ENCODE data around the gene CNGA4.
"Not testable (repeated sequence)": the region's sequence is repeated elsewhere in the genome, so short reads cannot be mapped to it uniquely, and the experiment has no call there.

Gene CNGA4

DNA sequence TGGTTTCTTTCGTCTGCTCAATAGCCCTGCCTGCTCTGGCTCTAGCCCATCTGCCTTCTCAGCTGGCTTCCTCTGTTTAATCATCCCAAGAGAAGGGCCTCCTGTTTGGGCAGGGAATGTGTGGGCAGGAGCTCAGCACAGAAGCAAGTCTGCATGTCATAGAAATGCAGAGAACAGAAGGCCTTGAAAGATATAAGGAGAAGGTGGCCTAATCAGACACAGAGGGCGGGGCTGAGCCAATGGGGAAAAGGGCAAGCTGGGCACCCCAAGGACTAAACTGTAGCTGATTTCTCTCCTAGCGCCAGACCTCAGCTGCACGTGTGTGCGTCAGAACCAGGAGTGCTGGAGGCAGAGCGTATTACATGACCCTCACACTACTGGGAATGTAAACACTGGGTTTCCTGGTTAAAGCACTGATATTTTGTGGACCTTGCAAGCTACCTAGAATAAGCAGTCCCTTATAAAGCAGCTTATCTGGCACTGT is 13.1 kb downstream of the CNGA4 start:
- H3K4me3 ChIP-seq (ENCODE audit: low read depth, low read length), result no peak overlapping the region
- no peak for DNase-seq (ENCODE audit: low read depth)

DNA sequence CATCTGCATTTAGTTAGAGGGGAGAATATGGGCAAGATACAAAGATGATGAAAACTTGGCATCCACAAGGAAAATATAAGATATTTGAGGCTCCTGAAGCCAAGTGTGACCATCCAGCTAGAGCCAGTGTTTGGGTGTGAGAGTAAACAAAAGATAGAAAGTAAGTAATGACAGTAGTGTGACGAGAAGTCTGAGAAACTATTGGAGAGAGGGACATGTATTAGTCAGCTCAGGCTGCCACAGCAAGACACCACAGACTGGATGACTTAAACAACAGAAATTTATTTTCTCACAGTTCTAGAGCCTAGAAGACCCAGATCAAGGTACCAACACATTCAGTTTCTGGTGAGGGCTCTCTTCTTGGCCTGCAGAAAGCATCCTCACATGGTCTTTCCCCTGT is 14.3 kb downstream of the CNGA4 start:
- DNase-seq (ENCODE audit: low read depth), result no peak
- H3K4me3 ChIP-seq (ENCODE audit: low read depth, low read length), result no peak overlapping the region

DNA sequence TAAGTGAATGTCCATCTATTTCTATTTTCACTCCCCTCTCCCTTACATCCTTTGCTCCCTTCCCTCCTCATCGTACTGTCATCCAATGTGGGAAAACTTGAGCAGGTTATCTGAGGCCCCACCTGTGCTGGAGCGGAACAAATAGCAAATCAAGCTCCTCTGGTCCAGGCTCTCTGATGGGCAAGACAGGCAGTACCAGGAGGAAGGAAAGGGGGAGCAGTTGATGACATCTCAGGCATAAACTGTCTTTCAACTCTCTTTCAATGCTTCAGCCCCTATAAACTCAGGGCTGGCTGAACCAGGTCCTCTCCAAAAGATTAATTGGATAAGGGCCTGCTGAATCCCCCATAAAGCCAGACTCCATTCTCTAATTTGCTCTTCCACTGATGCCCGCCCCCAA is 19.3 kb downstream of the CNGA4 start:
- no peak overlapping the region for H3K4me3 ChIP-seq (ENCODE audit: low read depth, low read length)
- no peak for DNase-seq (ENCODE audit: low read depth)

DNA sequence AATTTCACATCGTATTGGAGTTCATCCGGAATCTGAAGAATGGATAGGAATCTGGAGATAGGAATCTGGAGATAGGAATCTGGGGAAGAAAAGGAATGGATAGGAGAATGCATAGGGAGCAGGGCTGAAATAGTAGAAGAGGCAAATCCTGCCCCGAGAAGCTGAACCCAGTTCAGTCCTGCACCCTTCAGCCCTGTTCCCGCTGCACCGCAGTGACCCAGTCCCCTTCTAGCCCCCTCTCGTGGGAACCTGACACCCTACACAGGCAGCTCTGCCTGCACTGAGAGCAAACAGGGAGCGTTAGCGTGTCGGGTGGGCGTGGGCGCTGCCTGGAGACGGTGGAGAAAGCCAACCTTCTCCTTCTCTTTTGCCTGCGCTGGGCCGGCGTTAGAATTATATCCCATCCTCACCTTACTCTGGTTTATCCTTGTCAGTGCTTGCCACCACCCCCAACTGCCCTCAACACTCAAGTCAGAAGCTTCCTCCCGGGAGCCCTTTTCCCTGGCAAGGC is 19.7 kb downstream of the CNGA4 start:
- no peak for DNase-seq (ENCODE audit: low read depth)
- H3K4me3 ChIP-seq (ENCODE audit: low read depth, low read length), result peak overlapping the region; percentile 7

DNA sequence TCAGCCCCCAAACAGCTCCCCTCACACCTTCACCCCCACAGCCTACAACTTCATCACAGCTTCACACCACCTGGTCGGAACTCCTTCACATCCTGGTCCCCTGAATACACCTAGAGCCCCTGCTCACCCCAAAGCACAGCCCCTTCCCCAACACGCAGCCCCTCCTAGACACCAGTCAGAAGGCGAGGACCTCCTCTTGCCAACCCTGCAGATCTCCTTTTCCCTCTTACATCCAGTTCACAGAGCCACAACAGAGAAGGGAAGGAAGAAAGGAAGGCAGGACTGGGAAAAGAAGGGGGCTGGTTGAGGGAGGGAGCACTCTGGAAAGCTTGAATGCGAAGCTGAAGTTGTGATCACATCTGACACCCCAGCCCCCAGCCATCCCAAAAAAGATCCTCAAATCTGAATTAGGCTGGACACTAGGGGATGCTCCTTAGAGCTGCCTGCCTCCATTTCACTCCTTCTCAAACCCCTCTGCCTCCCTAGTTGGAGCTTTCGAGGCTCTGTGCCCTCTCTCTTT is 21.4 kb downstream of the CNGA4 start:
- no peak for DNase-seq (ENCODE audit: low read depth)

DNA sequence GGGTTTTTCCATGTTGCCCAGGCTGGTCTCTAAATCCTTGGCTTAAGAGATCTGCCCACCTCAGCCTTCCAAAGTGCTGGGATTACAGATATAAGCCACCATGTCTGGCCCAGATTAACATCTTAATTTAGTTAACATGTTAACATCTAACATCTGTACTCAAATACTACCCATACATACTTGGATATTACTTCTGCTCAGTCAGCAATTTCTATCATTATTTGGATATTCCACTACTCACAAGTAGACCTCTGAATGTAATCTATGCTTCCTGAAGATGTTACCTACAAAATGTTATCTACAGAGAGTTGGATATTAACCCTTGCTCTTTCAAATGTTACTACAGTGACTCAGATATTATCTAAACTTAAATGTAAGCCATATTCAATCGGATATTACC is 24.8 kb downstream of the CNGA4 start:
- no peak overlapping the region for H3K4me3 ChIP-seq (ENCODE audit: low read depth, low read length)

More for the DNA sequence above, 21.4 kb downstream of the CNGA4 start:
- H3K4me3 ChIP-seq (ENCODE audit: low read depth, low read length), result no peak overlapping the region

DNA sequence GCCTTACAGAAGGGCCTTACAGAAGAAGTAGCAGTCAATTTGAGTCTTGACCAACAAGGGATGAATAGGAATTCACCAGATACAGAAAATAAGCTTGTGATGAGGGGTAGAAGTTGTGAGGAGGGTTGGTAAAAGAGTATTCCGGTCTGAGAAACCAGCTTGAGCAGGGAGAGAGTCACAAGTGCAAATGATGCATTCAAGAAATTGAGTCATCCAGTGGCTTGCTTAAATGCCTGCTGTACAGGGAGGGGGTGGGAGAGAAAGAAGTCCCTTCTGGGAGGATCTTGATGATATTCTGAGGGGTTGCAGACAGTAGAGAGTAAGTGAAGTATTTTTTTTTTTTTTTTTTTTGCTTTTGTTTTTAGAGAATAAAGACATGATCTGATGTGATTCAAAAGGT is 29.9 kb downstream of the CNGA4 start:
- H3K4me3 ChIP-seq (ENCODE audit: low read depth, low read length), result no peak overlapping the region

More for the DNA sequence above, 24.8 kb downstream of the CNGA4 start:
- DNase-seq (ENCODE audit: low read depth), result no peak

DNA sequence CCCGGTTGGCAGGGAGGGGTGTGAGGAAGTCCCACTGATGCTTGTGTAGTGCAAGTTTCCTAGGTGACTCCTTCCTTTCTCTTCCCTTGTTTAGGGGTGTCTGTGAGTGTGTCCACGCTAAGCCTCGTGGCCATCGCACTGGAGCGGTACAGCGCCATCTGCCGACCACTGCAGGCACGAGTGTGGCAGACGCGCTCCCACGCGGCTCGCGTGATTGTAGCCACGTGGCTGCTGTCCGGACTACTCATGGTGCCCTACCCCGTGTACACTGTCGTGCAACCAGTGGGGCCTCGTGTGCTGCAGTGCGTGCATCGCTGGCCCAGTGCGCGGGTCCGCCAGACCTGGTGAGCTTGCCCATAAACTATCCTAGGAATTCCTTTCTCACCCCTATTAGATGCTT is 31.1 kb downstream of the CNGA4 start:
- DNase-seq (ENCODE audit: low read depth), result no peak
- H3K4me3 ChIP-seq (ENCODE audit: low read depth, low read length), result no peak overlapping the region

More for the DNA sequence above, 29.9 kb downstream of the CNGA4 start:
- peak; percentile 4 for DNase-seq (ENCODE audit: low read depth)

DNA sequence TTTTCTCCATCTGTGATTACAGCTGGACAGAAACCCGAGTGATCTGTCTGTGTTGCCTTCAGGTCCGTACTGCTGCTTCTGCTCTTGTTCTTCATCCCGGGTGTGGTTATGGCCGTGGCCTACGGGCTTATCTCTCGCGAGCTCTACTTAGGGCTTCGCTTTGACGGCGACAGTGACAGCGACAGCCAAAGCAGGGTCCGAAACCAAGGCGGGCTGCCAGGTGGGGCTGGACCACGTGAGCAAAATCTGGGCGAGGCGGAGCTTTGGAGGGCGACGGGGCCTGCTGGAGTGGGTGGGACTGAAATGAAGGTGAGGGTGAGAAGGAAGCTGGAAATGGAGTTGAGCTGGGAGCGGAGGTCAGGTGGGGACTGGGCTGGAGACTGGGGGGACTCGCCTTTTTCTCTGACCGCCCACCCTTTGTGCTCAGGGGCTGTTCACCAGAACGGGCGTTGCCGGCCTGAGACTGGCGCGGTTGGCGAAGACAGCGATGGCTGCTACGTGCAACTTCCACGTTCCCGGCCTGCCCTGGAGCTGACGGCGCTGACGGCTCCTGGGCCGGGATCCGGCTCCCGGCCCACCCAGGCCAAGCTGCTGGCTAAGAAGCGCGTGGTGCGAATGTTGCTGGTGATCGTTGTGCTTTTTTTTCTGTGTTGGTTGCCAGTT is 31.8 kb downstream of the CNGA4 start:
- no peak overlapping the region for H3K4me3 ChIP-seq (ENCODE audit: low read depth, low read length)
- DNase-seq (ENCODE audit: low read depth), result no peak

DNA sequence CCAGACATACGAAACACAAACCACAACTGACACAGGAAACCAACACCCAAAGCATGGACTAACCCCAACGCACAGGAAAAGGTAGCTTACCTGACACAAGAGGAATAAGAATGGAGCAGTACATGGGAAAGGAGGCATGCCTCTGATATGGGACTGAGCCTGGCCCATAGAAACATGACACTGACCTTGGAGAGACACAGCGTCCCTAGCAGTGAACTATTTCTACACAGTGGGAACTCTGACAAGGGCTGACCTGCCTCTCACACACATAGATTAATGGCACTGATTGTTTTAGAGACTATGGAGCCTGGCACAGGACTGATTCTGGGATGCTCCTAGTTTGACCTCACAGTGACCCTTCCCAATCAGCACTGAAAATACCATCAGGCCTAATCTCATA is 32.7 kb downstream of the CNGA4 start:
- no peak for DNase-seq (ENCODE audit: low read depth)
- H3K4me3 ChIP-seq (ENCODE audit: low read depth, low read length), result no peak overlapping the region

DNA sequence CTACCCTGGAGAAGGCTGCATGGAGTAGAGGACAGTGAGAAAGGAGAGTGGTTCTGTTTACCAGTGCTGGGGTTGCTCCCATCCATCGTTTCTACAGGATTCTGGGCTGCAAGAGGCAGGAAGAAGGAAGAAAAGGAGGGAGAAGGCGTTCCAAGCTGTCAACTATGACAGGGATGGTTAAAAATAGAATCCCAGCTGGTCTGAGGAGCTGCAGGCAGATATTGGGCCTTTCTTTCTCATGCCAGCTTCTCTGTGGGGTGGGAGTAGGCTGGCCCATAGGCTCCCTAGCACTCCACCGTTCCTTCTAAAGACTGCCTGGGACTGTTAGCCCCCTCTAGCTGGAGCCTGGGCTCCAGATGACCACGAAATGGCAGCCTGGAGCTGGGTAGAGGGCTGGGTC is 34.3 kb downstream of the CNGA4 start:
- no peak for DNase-seq (ENCODE audit: low read depth)
- no peak overlapping the region for H3K4me3 ChIP-seq (ENCODE audit: low read depth, low read length)

DNA sequence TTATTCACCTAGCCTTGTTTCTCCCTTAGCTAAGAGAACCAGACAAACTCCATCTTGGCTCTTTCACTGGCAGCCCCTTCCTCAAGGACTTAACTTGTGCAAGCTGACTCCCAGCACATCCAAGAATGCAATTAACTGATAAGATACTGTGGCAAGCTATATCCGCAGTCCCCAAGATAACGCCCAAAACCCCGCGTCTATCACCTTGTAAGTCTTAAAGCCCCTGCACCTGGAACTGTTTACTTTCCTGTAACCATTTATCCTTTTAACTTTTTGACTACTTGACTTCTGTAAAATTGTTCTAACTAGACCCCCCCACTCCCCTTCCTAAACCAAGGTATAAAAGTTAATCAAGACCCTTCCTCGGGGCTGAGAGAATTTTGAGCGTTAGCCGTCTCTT is 41.9 kb downstream of the CNGA4 start:
- H3K4me3 ChIP-seq (ENCODE audit: low read depth, low read length); DNase-seq (ENCODE audit: low read depth): not testable (repeated sequence)

DNA sequence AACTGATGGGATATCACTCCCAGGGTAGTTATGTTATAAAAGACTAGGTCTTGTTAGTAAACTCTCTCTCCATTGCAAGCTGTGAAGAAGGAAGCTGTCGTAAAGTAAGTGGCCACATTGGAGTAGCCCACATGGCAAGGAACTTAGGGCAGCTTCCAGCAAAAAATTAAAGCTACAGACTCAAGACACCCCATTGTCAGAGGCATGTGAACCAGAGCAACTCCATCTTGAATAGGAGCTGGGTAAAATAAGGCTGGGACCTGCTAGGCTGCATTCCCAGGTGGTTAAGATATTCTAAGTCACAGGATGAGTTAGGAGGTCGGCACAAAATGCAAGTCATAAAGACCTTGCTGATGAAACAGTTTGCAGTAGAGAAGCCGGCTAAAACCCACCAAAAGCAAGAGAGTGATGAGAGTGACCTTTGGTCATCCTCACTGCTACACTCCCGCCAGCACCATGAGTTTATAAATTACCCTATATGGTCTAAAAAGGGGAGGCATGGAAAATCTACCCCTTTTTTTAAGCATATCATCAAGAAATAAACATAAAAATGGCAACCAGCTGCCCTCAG is 44.6 kb downstream of the CNGA4 start:
- no peak overlapping the region for H3K4me3 ChIP-seq (ENCODE audit: low read depth, low read length)

DNA sequence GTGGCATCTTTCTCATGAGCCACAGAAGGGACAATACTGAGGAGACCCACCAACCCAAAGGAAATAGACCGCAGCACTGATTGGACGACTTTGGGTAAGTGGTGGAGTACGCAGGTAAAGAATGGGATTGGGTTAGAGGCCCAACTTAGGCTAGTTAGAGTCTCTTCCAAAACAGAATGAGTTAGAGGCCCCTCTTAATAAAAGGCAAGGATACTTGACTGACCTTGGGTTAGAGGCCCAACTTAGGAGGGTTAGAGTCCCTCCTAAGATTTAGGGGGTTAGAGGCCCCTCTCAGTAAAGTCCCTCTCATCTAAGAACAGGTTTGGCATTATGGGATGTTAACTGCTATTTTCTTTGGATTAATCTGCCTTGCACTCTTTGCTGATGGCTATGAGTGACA is 45.4 kb downstream of the CNGA4 start:
- H3K4me3 ChIP-seq (ENCODE audit: low read depth, low read length), result no peak overlapping the region
- DNase-seq (ENCODE audit: low read depth), result no peak

More for the DNA sequence above, 44.6 kb downstream of the CNGA4 start:
- DNase-seq (ENCODE audit: low read depth), result no peak

DNA sequence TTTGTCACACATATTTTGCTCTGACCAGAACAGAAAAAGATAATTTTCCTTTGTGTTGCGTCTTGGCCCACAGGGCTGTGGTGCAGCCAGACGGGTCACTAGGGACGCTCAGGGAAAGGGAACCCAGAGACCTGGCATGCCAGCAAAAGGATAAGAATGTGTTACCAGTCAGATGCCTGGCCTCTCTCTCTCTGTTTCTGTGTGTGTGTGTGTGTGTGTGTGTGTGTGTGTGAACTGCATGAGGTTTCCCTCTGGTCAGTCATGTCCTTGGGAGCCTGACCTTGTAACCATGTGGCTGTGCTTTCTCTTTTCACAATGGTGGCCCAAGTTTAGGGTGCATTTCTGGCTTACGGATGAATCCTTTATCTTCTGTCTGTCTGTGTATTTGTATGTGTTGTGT is 46.1 kb downstream of the CNGA4 start:
- DNase-seq (ENCODE audit: low read depth), result no peak
- no peak overlapping the region for H3K4me3 ChIP-seq (ENCODE audit: low read depth, low read length)

Data from skeletal muscle cell (primary cell).